WI38 (cell line): ENCODE results near the gene ARHGAP11B.
"Not testable (repeated sequence)": the region's sequence is repeated elsewhere in the genome, so short reads cannot be mapped to it uniquely, and the experiment has no call there.

Source experiments
- H3K4me3 ChIP-seq: 2 replicates; pipeline ENCODE4 v1.5.1; 2011; ENCODE audit warnings: low read depth, mild to moderate bottlenecking, control low read depth, low read length
- CTCF ChIP-seq: IDR thresholded peaks from 2 replicates; pipeline ENCODE4 v1.5.1; 2012; ENCODE audit warnings: low read depth, mild to moderate bottlenecking, control low read depth, low read length

The ARHGAP11B gene

GRCh38 chr15:30625436-30626193, at the start of gene ARHGAP11B:
ARHGAP11B (plus strand) TSS chr15:30626128.
- H3K4me3 ChIP-seq = peak within 1 kb of the TSS; percentile 71

GRCh38 chr15:30579394-30579970, 46.4 kb upstream of the ARHGAP11B start:
- not testable (repeated sequence) for H3K4me3 ChIP-seq

GRCh38 chr15:30580716-30581115, 45.2 kb upstream of the ARHGAP11B start:
- H3K4me3 ChIP-seq = not testable (repeated sequence)

DNA sequence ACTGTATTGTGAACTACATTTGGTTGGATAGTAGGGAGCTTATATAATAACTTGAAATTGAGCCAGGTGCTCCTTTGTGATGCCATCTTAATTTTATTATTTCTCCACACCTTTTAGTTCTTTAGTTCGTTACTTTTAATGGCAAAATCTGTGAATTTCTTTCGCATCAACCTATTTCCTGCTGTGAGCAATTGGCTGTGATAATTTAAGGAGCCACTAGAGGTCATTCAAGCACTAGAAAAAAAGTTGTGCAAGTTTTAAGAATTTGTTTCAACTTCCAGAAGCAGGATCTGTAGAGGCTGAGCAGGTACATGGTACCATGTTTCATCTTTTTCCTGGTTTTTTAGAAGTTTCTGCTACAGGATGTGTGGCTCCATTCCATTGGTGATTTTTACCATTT, 27.0 kb upstream of the ARHGAP11B start:
- H3K4me3 ChIP-seq = not testable (repeated sequence)

- H3K4me3 ChIP-seq = not testable (repeated sequence)
These were observed 22.1 kb upstream of the ARHGAP11B start, which contains the start of gene GOLGA8H for GRCh38 chr15:30603796-30604195. GOLGA8H (plus strand) TSS chr15:30604028; CDS start chr15:30604126, 98 bp downstream.

GRCh38 chr15:30612271-30612670, 13.7 kb upstream of the ARHGAP11B start:
- H3K4me3 ChIP-seq = not testable (repeated sequence)

GRCh38 chr15:30621342-30621741, 4.6 kb upstream of the ARHGAP11B start:
- H3K4me3 ChIP-seq = not testable (repeated sequence)

GRCh38 chr15:30626194-30626565, 252 bp downstream of the ARHGAP11B start:
- peak overlapping the region; percentile 71 for H3K4me3 ChIP-seq

- peak overlapping the region; percentile 71 for H3K4me3 ChIP-seq
These were observed 704 bp downstream of the ARHGAP11B start for GRCh38 chr15:30626632-30627031.

GRCh38 chr15:30650012-30650929, 24.3 kb downstream of the ARHGAP11B start:
- no peak for TF ChIP-seq CTCF
- no peak overlapping the region for H3K4me3 ChIP-seq

DNA sequence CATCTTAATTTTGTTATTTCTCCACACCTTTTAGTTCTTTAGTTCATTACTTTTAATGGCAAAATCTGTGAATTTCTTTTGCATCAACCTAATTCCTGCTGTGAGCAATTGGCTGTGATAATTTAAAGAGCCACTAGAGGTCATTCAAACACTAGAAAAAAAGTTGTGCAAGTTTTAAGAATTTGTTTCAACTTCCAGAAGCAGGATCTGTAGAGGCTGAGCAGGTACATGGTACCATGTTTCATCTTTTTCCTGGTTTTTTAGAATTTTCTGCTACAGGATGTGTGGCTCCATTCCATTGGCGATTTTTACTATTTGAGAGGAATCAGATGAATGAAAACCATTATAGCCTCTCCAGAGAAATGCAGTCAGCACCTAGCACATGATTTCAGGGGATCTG, 35.2 kb downstream of the ARHGAP11B start:
- peak; percentile 8; the same call in 1 of the 2 replicates for TF ChIP-seq CTCF
- not testable (repeated sequence) for H3K4me3 ChIP-seq

DNA sequence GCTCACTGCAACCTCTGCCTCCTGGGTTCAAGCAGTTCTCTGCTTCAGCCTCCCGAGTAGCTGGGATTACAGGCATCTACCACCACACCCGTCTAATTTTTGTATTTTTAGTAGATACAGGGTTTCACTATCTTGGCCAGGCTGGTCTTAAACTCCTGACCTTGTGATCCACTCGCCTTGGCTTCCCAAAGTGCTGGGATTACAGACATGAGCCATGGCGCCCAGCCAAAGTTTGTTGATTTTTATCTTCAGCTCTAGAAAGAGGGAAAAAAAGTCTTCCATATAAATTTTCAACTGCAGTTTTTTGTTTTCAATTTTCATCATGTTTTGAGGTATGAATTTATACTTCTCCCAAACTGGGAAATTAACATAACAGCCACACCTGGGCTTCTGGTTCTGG, 43.7 kb downstream of the ARHGAP11B start:
- H3K4me3 ChIP-seq = not testable (repeated sequence)

- H3K4me3 ChIP-seq = no peak overlapping the region
- no peak for TF ChIP-seq CTCF
These were observed 44.1 kb downstream of the ARHGAP11B start for GRCh38 chr15:30670056-30670455.
